Right lung (tissue), 10 donors: ENCODE data around the gene BNC1. TPM values are rescaled to one million over a fixed set of nuclear protein-coding genes. Genes with fewer than 3 reads are reported as not detected.

Source experiments
- DNase-seq, 2 donors: peaks; one replicate each; pipeline ENCODE4 v3.0.0-alpha.2; 2013
- long read RNA-seq, 8 donors: transcript quantifications; one replicate each; lab custom pipeline, GENCODE V29; 2026
- polyA plus RNA-seq, 5 donors: library from polyadenylated mRNA; unstranded; fragments of 120-200 nt; gene quantifications; one replicate each; pipeline versions ENCODE4 v1.2.1 to v1.2.3, GENCODE V29; 2013; ENCODE audit warnings: inconsistent platforms in 1 of 5, low replicate concordance in 1 of 5; ENCODE audit not compliant: insufficient read length in 5 of 5, insufficient read depth in 1 of 5

BNC1 gene
- polyA plus RNA-seq = 1 to 10 TPM in 3 of 5 donors, under 1 TPM in 2; 0.55 to 1.7 (median 1.4) TPM
- long read RNA-seq, donor 1 = 0 reads
- long read RNA-seq, donor 2 = 0 reads
- long read RNA-seq, donor 3 = 0 reads
- long read RNA-seq, donor 4 = 0 reads
- long read RNA-seq, donor 5 = 0 reads
- long read RNA-seq, donor 6 = 0 reads
- long read RNA-seq, donor 7 = 0 reads
- long read RNA-seq, donor 8 = 0 reads

GRCh38 chr15:83284559-83285283 is at the start of gene BNC1:
Gene BNC1 (minus strand): TSS chr15:83284664. CDS start chr15:83284628, 36 bp downstream.
- DNase-seq = no peak

GRCh38 chr15:83327041-83327440 is 42.6 kb upstream of the BNC1 start:
- no peak for DNase-seq

GRCh38 chr15:83324799-83325198 is 40.3 kb upstream of the BNC1 start:
- DNase-seq = no peak

GRCh38 chr15:83323296-83323711 is 38.8 kb upstream of the BNC1 start:
- DNase-seq = peak; percentile 16 to 27

- no peak for DNase-seq
Measured at GRCh38 chr15:83322691-83323090, 38.2 kb upstream of the BNC1 start.

- DNase-seq = no peak
Measured at GRCh38 chr15:83322061-83322460, 37.6 kb upstream of the BNC1 start.

- no peak for DNase-seq
Measured at GRCh38 chr15:83320844-83321243, 36.4 kb upstream of the BNC1 start.

GRCh38 chr15:83320404-83320803 is 35.9 kb upstream of the BNC1 start:
- no peak for DNase-seq

- no peak for DNase-seq
Measured at GRCh38 chr15:83319771-83320170, 35.3 kb upstream of the BNC1 start.

- no peak for DNase-seq
Measured at GRCh38 chr15:83318861-83319415, 34.5 kb upstream of the BNC1 start.

- no peak for DNase-seq
Measured at GRCh38 chr15:83318036-83318435, 33.6 kb upstream of the BNC1 start.

- DNase-seq = no peak
Measured at GRCh38 chr15:83312071-83312470, 27.6 kb upstream of the BNC1 start.

GRCh38 chr15:83310521-83311456 is 26.3 kb upstream of the BNC1 start:
- DNase-seq = no peak

GRCh38 chr15:83308671-83309070 is 24.2 kb upstream of the BNC1 start:
- DNase-seq = no peak

GRCh38 chr15:83306561-83306960 is 22.1 kb upstream of the BNC1 start:
- DNase-seq = no peak

GRCh38 chr15:83305704-83306291 is 21.3 kb upstream of the BNC1 start:
- no peak for DNase-seq

GRCh38 chr15:83304861-83305703 is 20.6 kb upstream of the BNC1 start:
- DNase-seq = no peak

- DNase-seq = no peak
Measured at GRCh38 chr15:83303535-83303934, 19.1 kb upstream of the BNC1 start.

GRCh38 chr15:83300826-83301225 is 16.4 kb upstream of the BNC1 start:
- no peak for DNase-seq

- no peak for DNase-seq
Measured at GRCh38 chr15:83299462-83299861, 15.0 kb upstream of the BNC1 start.

GRCh38 chr15:83295417-83295816 is 11.0 kb upstream of the BNC1 start:
- DNase-seq = no peak
